ENCODE data around the gene SPATA20.

Gene SPATA20

GRCh38 chr17:50587571-50587970 lies 40.6 kb downstream of the SPATA20 start:
- no peak overlapping the region for H3K4me3 ChIP-seq (ENCODE audit: low read depth, low read length)
- no peak for TF ChIP-seq CTCF (IDR thresholded peaks at IDR 0.05; ENCODE audit: control insufficient read depth, extremely low read depth, insufficient read depth)
- DNase-seq (ENCODE audit: low read depth), result no peak

- no peak overlapping the region for H3K4me3 ChIP-seq (ENCODE audit: low read depth, low read length)
- no peak for DNase-seq (ENCODE audit: low read depth)
- no peak for TF ChIP-seq CTCF (IDR thresholded peaks at IDR 0.05; ENCODE audit: control insufficient read depth, extremely low read depth, insufficient read depth)
Observed at GRCh38 chr17:50588391-50589049, 41.5 kb downstream of the SPATA20 start.

GRCh38 chr17:50589095-50589705 lies 42.2 kb downstream of the SPATA20 start:
- no peak overlapping the region for H3K4me3 ChIP-seq (ENCODE audit: low read depth, low read length)
- no peak for TF ChIP-seq CTCF (IDR thresholded peaks at IDR 0.05; ENCODE audit: control insufficient read depth, extremely low read depth, insufficient read depth)
- DNase-seq (ENCODE audit: low read depth), result no peak

GRCh38 chr17:50590946-50591737 lies 44.2 kb downstream of the SPATA20 start:
- no peak overlapping the region for H3K4me3 ChIP-seq (ENCODE audit: low read depth, low read length)
- no peak for TF ChIP-seq CTCF (IDR thresholded peaks at IDR 0.05; ENCODE audit: control insufficient read depth, extremely low read depth, insufficient read depth)
- DNase-seq (ENCODE audit: low read depth), result peak; percentile 54

- DNase-seq (ENCODE audit: low read depth), result peak; percentile 46
- H3K4me3 ChIP-seq (ENCODE audit: low read depth, low read length), result no peak overlapping the region
- TF ChIP-seq CTCF (IDR thresholded peaks at IDR 0.05; ENCODE audit: control insufficient read depth, extremely low read depth, insufficient read depth), result no peak
Observed at GRCh38 chr17:50593321-50593720, 46.3 kb downstream of the SPATA20 start.

GRCh38 chr17:50594128-50594823 lies 47.3 kb downstream of the SPATA20 start:
- DNase-seq (ENCODE audit: low read depth), result no peak
- no peak for TF ChIP-seq CTCF (IDR thresholded peaks at IDR 0.05; ENCODE audit: control insufficient read depth, extremely low read depth, insufficient read depth)
- no peak overlapping the region for H3K4me3 ChIP-seq (ENCODE audit: low read depth, low read length)

Data from LNCaP clone FGC (cell line).